COLO668 (cell line): Measurements from ENCODE around the gene MPV17L2.
A peak's percentile ranks its signal among the peaks of the same experiment; 100 is the strongest.

Experiments
- DNase-seq: peaks from one replicate; lab custom pipeline; 2025; ENCODE audit not compliant: unreplicated experiment; lab: John Stamatoyannopoulos, UW

Gene MPV17L2

GRCh38 chr19:18160493-18160970 is 32.5 kb upstream of the MPV17L2 start:
- DNase-seq = no peak

GRCh38 chr19:18160971-18161635 is 31.9 kb upstream of the MPV17L2 start:
- peak; percentile 88 for DNase-seq

GRCh38 chr19:18161636-18162002 is 31.4 kb upstream of the MPV17L2 start:
- no peak for DNase-seq

- DNase-seq = no peak
These were observed 28.9 kb upstream of the MPV17L2 start for GRCh38 chr19:18164072-18164471.

- DNase-seq = no peak
These were observed 27.0 kb upstream of the MPV17L2 start for GRCh38 chr19:18165794-18166544.

GRCh38 chr19:18167011-18167410 is 26.0 kb upstream of the MPV17L2 start:
- DNase-seq = no peak

GRCh38 chr19:18167975-18168645 is 24.9 kb upstream of the MPV17L2 start:
- peak; percentile 42 for DNase-seq

GRCh38 chr19:18168673-18169381 is 24.2 kb upstream of the MPV17L2 start:
- DNase-seq = no peak

GRCh38 chr19:18170714-18171255 is 22.2 kb upstream of the MPV17L2 start:
- DNase-seq = no peak

GRCh38 chr19:18171605-18172327 is 21.3 kb upstream of the MPV17L2 start:
- DNase-seq = no peak

- no peak for DNase-seq
These were observed 20.5 kb upstream of the MPV17L2 start for GRCh38 chr19:18172331-18173053.

GRCh38 chr19:18173054-18173571 is 19.9 kb upstream of the MPV17L2 start:
- DNase-seq = no peak

GRCh38 chr19:18173572-18174288 is 19.3 kb upstream of the MPV17L2 start, which contains the start of gene IFI30:
IFI30 (plus strand) TSS chr19:18173813; CDS start chr19:18173842, 29 bp downstream.
- DNase-seq = peak; percentile 87

- no peak for DNase-seq
These were observed 18.0 kb upstream of the MPV17L2 start for GRCh38 chr19:18174983-18175382.

- DNase-seq = no peak
These were observed 16.4 kb upstream of the MPV17L2 start for GRCh38 chr19:18176367-18177310.

- no peak for DNase-seq
These were observed 13.1 kb upstream of the MPV17L2 start for GRCh38 chr19:18179957-18180356.

- DNase-seq = no peak
These were observed 9.5 kb upstream of the MPV17L2 start for GRCh38 chr19:18183529-18183928.

- DNase-seq = no peak
These were observed 7.5 kb upstream of the MPV17L2 start for GRCh38 chr19:18185538-18185937.
